Measurements from ENCODE around the gene P2RY8.

DNA sequence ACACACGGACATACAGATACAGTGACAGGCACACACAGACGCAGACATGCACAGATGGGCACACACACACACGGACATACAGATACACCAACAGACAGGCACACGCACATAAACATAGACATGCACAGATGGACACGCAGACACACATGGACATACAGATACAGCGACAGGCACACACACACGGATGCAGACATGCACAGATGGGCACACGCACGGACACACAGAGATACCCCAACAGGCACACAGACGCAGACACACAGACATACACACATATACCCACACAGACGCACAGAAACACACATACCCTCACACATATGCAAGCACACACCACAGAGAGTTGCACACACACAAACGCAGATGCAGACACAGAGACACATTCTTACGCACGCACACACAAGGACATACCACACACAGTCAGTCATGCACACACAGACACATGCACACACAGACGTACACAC is 120.6 kb downstream of the P2RY8 start:
- TF ChIP-seq EZH2 (IDR thresholded peaks at IDR 0.05) (no peak), EZH2phosphoT487 (IDR thresholded peaks at IDR 0.05; ENCODE audit: borderline replicate concordance) (no peak), POLR2AphosphoS5 (IDR thresholded peaks at IDR 0.05; ENCODE audit: low read depth, low read length) (no peak), FOSL1 (IDR thresholded peaks at IDR 0.05; ENCODE audit: low read depth) (no peak), JUND (IDR thresholded peaks at IDR 0.05) (no peak), POLR2A (IDR thresholded peaks at IDR 0.05; ENCODE audit: borderline replicate concordance, extremely low read depth, insufficient read depth, insufficient read length) (no peak), SP1 (IDR thresholded peaks at IDR 0.05; ENCODE audit: low read depth) (no peak), TCF7L2 (IDR thresholded peaks at IDR 0.05; ENCODE audit: borderline replicate concordance, extremely low read depth, insufficient read depth, insufficient read length) (no peak), CEBPB (IDR thresholded peaks at IDR 0.05; ENCODE audit: low read depth) (no peak)
- TF ChIP-seq, protein P1, sequence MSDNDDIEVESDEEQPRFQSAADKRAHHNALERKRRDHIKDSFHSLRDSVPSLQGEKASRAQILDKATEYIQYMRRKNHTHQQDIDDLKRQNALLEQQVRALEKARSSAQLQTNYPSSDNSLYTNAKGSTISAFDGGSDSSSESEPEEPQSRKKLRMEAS (IDR thresholded peaks at IDR 0.05): no peak
- TF ChIP-seq, protein P2, sequence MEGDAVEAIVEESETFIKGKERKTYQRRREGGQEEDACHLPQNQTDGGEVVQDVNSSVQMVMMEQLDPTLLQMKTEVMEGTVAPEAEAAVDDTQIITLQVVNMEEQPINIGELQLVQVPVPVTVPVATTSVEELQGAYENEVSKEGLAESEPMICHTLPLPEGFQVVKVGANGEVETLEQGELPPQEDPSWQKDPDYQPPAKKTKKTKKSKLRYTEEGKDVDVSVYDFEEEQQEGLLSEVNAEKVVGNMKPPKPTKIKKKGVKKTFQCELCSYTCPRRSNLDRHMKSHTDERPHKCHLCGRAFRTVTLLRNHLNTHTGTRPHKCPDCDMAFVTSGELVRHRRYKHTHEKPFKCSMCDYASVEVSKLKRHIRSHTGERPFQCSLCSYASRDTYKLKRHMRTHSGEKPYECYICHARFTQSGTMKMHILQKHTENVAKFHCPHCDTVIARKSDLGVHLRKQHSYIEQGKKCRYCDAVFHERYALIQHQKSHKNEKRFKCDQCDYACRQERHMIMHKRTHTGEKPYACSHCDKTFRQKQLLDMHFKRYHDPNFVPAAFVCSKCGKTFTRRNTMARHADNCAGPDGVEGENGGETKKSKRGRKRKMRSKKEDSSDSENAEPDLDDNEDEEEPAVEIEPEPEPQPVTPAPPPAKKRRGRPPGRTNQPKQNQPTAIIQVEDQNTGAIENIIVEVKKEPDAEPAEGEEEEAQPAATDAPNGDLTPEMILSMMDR (IDR thresholded peaks at IDR 0.05 in 2 of 3, conservative IDR thresholded peaks at IDR 0.05 in 1 of 3; ENCODE audit: borderline replicate concordance in 1 of 3, insufficient read depth in 1 of 3, low read depth in 2 of 3, low read length in 2 of 3): no peak
- TF ChIP-seq, protein P3, sequence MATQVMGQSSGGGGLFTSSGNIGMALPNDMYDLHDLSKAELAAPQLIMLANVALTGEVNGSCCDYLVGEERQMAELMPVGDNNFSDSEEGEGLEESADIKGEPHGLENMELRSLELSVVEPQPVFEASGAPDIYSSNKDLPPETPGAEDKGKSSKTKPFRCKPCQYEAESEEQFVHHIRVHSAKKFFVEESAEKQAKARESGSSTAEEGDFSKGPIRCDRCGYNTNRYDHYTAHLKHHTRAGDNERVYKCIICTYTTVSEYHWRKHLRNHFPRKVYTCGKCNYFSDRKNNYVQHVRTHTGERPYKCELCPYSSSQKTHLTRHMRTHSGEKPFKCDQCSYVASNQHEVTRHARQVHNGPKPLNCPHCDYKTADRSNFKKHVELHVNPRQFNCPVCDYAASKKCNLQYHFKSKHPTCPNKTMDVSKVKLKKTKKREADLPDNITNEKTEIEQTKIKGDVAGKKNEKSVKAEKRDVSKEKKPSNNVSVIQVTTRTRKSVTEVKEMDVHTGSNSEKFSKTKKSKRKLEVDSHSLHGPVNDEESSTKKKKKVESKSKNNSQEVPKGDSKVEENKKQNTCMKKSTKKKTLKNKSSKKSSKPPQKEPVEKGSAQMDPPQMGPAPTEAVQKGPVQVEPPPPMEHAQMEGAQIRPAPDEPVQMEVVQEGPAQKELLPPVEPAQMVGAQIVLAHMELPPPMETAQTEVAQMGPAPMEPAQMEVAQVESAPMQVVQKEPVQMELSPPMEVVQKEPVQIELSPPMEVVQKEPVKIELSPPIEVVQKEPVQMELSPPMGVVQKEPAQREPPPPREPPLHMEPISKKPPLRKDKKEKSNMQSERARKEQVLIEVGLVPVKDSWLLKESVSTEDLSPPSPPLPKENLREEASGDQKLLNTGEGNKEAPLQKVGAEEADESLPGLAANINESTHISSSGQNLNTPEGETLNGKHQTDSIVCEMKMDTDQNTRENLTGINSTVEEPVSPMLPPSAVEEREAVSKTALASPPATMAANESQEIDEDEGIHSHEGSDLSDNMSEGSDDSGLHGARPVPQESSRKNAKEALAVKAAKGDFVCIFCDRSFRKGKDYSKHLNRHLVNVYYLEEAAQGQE (IDR thresholded peaks at IDR 0.05; ENCODE audit: low read depth): no peak
- TF ChIP-seq, protein P4, sequence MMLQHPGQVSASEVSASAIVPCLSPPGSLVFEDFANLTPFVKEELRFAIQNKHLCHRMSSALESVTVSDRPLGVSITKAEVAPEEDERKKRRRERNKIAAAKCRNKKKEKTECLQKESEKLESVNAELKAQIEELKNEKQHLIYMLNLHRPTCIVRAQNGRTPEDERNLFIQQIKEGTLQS (IDR thresholded peaks at IDR 0.05): no peak
- TF ChIP-seq, protein P5, sequence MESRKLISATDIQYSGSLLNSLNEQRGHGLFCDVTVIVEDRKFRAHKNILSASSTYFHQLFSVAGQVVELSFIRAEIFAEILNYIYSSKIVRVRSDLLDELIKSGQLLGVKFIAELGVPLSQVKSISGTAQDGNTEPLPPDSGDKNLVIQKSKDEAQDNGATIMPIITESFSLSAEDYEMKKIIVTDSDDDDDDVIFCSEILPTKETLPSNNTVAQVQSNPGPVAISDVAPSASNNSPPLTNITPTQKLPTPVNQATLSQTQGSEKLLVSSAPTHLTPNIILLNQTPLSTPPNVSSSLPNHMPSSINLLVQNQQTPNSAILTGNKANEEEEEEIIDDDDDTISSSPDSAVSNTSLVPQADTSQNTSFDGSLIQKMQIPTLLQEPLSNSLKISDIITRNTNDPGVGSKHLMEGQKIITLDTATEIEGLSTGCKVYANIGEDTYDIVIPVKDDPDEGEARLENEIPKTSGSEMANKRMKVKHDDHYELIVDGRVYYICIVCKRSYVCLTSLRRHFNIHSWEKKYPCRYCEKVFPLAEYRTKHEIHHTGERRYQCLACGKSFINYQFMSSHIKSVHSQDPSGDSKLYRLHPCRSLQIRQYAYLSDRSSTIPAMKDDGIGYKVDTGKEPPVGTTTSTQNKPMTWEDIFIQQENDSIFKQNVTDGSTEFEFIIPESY (IDR thresholded peaks at IDR 0.05; ENCODE audit: extremely low read depth, insufficient replicate concordance, low read length): no peak

Measured in HCT116 (cell line).